GM18873 (cell line): ENCODE measurements around the gene BEGAIN.

Source experiments
- ATAC-seq: cut with Tn5 transposase; IDR thresholded peaks from one replicate; pipeline ENCODE4 v1.9.1; 2021; ENCODE audit warnings: mild to moderate bottlenecking, moderate library complexity, moderate number of reproducible peaks; ENCODE audit not compliant: unreplicated experiment, low FRiP score

Gene BEGAIN

DNA sequence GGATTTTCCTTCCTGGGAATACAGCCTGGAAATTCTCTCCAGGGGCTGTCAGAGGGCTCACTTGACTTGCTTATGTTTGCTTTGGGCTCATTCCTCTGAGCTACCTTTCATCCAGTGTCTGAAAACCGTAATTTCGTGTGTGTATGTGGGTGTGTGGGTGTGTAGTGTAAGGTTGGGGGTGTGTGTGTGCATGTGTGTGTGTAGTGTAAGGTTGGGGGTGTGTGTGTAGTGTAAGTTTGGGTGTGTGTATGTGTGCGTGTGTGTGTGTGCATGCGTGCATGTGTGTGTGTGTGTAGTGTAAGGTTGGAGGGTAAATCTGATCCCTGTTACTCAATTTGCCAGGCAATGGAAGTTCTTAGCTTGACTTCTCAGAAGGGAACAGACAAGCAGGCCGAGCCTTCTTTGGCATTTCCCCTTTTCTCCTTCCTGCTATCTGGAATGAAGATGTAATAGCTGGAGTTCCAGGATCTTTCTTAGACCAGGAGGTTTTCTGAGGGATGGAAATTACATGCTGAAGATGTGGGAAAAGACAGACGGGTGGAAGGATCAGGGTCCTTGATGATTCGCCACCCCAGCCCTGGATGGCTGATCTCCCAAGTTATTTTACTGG lies 15.5 kb upstream of the BEGAIN start:
- ATAC-seq, result no peak

DNA sequence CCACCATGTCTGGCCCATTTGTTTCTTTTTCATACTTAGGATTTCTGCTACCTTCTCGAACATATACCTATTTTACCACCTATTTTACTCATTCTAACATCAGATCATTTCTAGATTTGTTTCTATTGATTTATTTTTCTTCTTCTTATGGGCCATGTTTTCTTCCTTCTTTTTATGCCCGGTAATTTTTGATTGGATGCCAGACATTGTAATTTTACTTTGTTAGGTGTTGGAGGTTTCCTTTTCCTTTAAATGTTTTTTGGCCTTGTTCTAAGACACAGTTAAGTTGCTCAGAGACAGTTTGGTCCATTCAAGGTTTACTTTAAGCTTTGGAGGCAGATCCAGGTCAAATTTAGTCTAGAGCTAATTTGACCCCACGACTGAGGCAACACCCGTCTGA lies 14.7 kb upstream of the BEGAIN start:
- ATAC-seq, result no peak

GRCh38 chr14:100601064-100601463 lies 13.8 kb upstream of the BEGAIN start:
- no peak for ATAC-seq

DNA sequence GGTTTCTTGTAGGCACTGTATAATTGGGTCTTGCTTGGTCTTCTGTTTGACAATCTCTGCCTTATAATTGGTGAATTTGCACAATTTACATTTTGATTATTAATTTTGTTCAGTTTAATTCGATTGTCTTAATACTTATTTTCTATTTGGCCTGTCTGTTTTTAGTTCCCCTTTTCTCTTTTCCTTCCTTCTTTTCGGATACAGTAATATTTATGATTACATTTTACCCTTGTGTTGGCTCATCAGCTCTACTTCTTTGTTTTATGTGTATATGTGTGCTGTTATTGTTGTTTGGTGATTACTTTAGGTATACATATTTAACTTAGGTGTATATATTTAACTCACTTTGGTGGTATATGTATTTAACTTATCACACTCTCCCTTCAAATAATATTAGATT lies 12.8 kb upstream of the BEGAIN start:
- no peak for ATAC-seq

DNA sequence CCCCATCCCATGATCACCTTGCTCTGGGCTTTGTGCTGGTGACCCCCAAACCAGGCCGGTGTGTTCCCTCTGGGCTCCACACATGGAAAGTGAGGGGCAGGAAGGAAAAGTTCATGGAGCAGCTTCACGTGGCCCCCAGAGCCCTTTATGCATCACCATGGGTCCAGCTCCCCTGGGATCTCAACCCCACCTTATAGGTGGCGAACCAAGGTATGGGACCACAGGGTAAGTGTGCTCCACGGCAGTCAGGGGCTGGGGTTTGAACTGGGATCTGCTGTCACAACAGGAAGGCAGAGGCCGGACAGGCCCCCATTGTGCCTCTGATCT lies 7.4 kb upstream of the BEGAIN start:
- ATAC-seq, result no peak

DNA sequence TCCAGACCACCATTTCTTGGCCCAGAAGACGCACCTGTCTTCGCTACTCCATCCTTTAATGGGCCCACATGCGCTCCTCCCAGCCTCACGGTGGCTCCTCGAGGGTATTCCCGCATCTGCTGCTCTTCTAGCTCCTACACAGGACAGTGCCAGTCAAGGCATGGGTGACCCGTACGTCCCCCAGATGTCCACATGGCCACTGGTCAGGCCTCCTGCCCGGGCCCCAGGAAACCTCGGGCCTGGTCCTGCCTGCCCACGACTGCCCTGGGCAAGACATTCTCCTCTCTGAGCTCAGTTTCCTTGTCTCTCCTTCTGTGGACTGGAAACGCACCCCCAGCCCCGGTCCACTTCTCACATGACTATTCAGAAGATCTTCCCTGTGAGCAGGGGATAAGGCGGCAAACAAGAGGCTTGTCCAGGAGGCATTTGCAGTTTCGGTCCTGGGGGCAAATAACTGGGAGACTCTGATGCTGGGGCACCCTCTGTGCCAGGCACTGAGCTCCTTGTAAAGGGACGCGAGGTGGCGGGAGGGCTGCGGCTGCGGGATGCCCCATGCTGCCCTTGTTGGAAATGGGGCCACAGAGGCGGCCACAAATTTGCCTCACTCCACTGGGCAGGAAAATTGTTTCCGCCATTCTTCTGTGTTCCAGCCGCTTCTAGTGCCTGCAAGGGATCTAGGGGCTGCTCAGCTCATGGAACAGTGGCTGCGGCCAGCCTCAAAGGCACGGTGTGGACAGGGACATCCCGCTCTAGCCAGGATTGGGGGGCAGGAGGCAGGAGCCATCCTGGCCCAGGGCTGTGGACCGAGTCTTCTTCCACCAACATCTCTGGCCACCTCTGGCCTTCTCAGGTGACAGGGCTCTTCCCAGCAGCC lies 6.8 kb upstream of the BEGAIN start:
- ATAC-seq, result no peak

GRCh38 chr14:100592972-100593371 lies 5.8 kb upstream of the BEGAIN start:
- ATAC-seq, result no peak

GRCh38 chr14:100592461-100592891 lies 5.3 kb upstream of the BEGAIN start:
- ATAC-seq, result no peak

- ATAC-seq, result no peak
These were observed 4.5 kb upstream of the BEGAIN start for GRCh38 chr14:100591453-100592371.

DNA sequence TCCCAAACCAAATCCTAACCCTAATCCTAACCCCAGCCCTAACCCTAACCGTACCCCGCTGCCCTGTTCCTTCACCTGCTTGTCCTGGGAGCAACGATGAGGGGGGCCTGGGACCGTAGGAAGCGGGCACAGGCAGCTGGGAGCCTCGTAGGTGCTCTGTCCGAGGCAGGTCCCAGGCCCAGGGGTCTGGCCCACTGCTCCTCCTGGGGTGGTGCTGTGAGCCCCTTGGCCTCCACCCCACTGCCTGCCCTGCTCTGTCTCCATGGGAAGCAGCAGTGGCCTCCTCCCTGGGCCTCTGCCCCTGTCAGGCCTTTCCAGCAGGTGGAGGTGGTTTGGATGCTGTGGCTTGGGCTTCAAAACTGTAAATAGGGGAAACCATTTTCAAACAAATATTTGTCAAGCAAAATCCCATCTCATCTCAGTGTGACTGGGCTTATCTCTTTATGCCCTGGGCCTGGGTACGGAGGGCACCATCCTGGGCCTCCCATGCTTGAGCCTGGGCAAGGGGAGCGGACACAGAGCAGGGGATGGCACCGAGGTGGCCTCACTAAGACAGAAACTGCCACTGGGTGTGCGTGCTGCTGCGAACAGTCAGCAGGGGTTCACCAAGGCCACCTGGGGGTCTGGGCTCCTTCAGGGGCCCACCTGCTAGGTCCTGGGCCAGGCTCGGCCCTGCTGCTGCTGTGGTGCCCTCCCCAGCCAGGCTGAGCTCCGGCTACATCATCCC lies 3.7 kb upstream of the BEGAIN start:
- no peak for ATAC-seq

GRCh38 chr14:100589760-100590469 lies 2.7 kb upstream of the BEGAIN start:
- ATAC-seq, result no peak

GRCh38 chr14:100589071-100589759 lies 2.0 kb upstream of the BEGAIN start:
- ATAC-seq, result no peak

- no peak for ATAC-seq
These were observed 1.5 kb upstream of the BEGAIN start for GRCh38 chr14:100588671-100589070.

- no peak for ATAC-seq
These were observed 670 bp upstream of the BEGAIN start for GRCh38 chr14:100587763-100588411.

DNA sequence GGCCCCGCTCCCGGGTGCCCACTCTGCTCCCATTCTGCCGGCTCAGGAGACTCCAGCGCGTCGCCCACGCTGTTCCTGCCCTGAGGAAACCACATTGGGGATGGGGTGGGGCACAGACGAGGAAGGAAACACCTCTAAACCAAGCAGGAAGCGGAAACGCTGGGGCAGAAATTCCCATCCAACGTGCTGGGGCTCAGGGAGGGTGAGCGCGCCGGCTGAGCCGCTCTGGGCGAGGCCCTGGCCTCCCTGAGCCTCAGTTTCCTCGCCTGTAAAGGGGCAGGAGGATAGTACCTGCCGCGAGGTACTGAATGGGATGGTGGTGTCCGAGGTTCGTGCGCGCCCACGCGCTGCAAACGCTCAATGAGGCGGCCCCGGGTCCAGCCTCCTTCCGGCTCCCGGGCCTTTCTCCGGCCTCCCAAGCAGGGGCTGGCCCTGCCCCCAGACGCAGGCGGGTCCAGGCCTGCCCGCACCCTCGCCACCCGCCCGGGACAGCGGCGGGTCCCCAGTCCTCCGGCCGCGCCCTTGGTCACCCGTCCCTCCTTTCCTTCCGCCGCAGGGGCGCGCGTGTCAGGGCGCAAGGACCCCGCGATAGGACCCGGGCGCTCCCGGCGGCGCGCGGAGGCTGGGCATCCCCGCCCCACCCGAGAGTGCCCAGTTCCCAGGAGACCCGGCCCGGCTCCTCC lies 673 bp downstream of the BEGAIN start:
- ATAC-seq, result no peak

GRCh38 chr14:100586153-100586402 lies 1.1 kb downstream of the BEGAIN start:
- ATAC-seq, result no peak

GRCh38 chr14:100585448-100586152 lies 1.6 kb downstream of the BEGAIN start:
- ATAC-seq, result no peak
